Femur (tissue), 1 donor: ENCODE results near the gene ZNF688.
"Not testable (repeated sequence)": the region's sequence is repeated elsewhere in the genome, so short reads cannot be mapped to it uniquely, and the experiment has no call there.

Experiments
- DNase-seq: peaks from one replicate; pipeline ENCODE4 v3.0.0-alpha.2; 2017

Gene ZNF688

DNA sequence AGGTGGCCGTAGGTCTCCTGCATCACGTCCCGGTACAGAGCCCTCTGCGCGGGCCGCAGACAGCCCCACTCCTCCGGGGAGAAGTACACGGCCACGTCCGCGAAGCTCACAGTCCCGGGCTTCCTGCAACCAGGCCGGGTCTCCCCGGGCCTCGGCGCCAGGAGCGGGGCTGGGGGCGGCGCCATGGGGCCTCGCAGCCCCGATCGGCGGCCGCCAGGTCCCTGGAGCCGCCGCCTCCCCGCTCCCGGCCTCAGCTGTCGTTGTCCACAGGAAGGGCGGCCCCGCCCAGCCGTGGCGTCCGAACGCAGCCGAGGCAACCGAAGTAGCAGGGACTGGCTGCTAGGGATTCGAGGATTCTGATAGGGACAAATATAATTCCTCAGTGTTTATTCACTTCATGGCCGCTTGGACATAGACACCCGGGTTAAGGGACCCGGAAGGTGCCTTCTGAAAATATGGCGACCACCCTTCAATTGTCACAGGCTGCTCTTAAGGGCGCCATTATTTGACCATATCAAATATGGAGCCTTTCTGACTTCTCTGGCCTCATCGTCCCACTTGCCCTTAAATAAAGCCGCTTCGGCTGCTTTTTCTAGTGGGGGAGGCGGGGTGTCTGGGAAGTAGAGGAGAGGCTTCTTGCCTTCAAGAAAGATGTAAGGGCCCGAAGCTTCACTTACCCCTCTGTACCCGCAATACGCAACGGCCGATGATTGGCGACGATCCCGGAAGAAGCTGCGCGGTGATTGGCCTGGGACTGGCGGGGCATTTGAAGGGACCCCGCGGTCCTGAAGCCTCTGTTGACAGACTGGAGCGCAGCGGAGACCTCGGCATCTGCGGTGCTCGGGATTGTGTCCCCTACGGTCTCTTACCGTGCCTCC lies at the start of gene ZNF688:
Gene ZNF688, minus strand, starts transcription at position 270 of the 878 bp plus-strand sequence. Its CDS starts 85 bp downstream, at position 185.
- DNase-seq: peak; percentile 98

- no peak for DNase-seq
Observed at GRCh38 chr16:30620169-30620568, 48.7 kb upstream of the ZNF688 start.

- no peak for DNase-seq
Observed at GRCh38 chr16:30619638-30620037, 48.1 kb upstream of the ZNF688 start.

DNA sequence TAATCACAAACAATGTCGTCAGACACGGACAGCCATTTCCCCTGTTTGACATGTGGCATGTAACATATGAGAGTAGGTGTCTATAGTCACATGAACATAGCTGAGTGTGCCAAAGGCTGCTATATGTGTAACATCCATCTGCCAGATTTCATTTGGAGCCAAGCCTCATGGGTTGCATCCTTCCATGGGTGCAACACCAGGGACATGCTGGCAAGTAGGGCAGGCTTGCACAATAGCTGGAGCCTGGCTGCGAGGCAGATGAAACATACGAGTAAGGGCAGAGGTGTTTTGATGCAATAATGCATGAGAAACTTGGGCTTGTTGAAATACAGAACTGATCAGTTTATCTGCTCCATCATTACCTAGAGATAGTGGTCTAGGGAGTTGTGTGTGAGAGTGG lies 47.7 kb upstream of the ZNF688 start:
- no peak for DNase-seq

GRCh38 chr16:30615358-30616091 lies 44.0 kb upstream of the ZNF688 start:
- DNase-seq: peak; percentile 36

DNA sequence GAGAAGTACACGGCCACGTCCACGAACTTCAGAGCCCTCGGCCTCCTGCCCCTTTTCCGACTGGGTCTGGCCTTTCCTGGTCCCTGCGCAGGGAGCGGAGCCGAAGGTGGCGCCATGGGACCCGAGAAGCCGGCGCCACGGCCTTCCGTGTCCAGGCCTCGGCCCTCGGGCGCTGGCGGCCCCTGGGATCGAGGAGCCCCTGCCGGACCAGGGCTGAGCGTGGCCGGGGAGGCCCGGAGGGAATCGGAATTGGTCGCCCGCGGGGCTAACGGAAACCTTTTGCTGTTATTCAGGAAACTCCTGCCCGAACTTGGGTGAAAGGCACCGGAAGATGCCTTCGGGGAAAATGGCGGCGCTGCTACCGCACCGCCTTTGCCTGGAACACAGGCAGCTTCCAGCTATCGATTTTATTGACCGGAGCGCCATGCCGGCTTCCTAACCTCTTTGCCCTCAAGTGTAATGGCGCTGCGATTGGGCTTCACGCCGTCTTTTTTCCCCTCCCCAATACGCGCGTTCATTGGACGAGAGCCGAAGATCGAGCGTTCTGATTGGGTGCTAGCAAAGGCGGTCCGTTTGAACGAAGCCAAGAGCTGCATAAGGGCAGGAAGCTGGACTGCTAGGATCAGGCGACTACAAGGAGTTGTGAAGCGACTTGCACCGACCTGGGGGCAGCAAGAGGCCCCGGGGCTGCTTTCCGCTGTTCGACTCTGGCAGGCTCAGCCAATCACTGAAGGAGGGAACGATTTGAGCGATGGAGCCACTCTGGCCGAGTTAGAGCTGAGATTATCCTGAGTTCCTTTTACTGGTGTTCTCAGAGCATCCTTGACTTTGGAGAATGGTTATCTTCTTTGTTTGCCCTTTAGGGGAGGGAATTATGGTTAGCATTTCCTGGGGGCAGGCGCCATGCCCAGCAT lies 38.7 kb upstream of the ZNF688 start, which contains the start of gene ZNF689:
Gene ZNF689, minus strand, starts transcription at position 464 of the 914 bp plus-strand sequence. Its CDS starts 348 bp downstream, at position 116.
- peak; percentile 98 for DNase-seq

DNA sequence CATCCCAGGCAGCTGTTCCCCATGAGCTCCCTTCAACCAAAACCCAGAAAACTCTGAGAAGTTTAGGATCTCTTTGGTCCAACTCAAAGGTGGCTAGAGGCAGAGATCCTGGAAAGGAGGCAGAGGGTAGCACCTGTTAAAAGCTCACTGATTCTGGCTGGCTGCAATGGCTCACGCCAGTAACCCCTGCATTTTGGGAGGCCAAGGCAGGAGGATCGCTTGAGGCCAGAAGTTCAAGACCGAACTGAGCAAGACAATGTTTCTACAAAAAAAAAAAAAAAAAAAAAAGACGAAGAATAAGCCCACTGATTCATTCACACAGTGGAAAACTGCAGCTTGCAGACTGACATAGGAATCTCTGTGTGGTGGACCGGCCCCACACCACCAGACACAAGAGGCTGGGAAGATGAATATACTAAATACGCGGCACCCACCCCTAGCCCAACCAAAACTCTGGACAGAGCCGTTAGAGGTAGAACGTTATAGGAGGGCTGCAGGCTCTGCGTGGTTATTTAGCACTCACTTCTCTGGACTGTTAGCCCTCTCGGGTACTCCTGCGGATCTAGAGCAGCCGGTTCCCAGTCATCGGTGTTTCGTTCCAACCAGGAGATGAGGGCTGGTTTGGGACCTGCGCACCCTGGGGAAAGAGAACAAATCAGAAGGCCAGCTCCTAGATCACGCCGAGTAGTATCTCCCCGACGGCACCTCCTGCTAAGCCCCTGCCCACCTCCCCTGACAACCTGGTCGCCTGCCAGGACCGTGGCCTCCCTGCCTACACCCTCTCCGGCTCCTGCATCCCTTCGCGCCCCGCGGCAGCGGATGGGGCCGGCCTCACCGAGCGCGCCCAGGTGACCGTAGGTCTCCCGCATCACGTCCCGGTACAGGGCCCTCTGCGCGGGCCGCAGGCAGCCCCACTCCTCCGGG lies 37.8 kb upstream of the ZNF688 start:
- peak; percentile 66 for DNase-seq

DNA sequence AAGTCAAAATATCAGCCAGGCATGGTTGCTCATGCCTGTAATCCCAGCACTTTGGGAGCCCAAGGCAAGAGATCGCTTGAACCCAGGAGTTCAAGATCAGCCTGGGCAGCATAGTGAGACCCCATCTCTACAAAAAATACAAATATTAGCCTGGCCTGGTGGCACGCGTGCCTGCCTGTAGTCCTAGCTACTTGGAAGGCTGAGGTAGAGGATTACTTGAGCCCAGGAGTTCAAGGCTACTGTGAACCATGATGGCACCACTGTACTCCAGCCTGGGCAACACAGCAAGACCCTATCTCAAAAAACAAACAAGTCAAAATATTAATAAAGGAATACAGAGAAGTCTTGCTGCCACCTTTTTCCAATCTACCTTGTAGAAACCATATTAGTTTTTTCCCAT lies 34.5 kb upstream of the ZNF688 start:
- no peak for DNase-seq

DNA sequence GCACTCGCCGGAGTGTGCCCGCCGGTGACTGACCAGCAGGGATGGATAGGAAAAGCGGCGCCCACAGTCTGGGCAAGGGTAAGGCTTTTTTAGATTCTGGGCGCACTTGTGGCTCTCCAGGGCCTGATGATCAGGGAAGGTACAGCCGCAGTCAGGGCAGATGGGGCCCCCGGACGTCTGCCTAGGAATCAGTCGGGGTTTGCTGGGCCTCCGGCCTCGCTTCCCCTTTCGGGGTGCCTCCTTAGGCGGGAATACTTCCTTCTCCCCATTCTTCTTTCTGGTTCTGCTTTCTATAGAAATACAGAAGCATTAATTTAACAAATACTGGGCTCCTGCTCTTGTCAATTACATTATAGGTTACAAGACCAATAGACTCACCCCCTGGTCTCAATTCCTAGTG lies 33.6 kb upstream of the ZNF688 start:
- peak; percentile 33 for DNase-seq

GRCh38 chr16:30604316-30604947 lies 32.9 kb upstream of the ZNF688 start:
- no peak for DNase-seq

DNA sequence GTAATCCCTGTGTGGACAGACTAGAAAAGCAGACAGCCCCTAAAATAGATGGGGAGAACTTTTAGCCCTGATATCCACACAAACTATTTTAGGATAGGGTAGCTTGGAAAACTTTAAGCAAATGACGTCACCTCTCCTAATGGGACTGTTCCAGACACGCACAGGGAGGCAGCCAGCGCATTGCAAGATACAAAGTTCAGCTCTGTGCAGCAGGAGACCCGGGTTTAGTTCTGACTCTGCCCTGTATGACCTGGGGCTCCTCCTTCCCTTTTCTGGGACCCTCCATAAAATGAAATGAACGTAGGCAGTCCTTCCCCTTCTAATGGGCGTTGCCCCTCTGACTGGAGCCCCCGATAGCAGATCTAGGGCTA lies 32.4 kb upstream of the ZNF688 start:
- no peak for DNase-seq

- no peak for DNase-seq
Observed at GRCh38 chr16:30602616-30603277, 31.2 kb upstream of the ZNF688 start.

DNA sequence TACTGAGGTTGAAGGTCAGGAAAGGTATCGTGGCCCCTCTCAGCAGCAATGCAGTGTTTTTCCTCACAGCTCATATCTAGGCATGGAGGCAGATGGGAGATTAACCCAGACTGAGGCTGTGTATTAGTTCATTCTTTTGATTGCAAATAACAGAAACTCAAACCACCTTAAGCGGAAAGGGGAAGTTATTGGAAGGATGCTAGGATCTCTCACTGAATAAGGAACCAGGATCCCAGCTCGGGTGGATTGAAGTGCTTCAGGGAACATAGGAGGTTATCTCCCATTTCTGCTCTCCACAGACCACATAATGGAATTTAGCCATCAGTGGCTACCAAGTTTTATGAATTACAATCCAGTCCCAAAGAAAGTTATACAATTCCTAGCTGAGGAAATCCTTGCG lies 30.5 kb upstream of the ZNF688 start:
- DNase-seq: no peak

GRCh38 chr16:30600929-30601328 lies 29.4 kb upstream of the ZNF688 start:
- DNase-seq: no peak

DNA sequence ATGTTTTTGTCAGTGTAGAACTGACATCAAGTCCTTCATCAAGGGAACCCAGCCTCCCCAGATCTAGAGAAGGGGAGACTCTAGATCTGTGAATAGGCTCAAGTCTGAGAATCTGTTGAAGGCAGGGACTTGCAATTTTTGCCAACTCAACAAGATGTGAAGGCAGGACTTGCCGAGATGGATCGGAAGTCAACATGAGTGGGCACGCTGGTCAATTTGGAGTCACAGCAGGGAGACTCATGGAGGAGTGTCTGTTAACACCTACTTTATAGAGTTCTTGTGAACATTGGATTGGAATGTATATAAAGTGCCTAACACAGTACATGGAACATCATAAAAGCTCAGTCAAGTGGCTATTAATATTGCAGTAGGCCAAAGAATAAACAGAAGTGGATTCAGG lies 28.7 kb upstream of the ZNF688 start:
- DNase-seq: no peak

GRCh38 chr16:30592871-30593270 lies 21.4 kb upstream of the ZNF688 start:
- no peak for DNase-seq

DNA sequence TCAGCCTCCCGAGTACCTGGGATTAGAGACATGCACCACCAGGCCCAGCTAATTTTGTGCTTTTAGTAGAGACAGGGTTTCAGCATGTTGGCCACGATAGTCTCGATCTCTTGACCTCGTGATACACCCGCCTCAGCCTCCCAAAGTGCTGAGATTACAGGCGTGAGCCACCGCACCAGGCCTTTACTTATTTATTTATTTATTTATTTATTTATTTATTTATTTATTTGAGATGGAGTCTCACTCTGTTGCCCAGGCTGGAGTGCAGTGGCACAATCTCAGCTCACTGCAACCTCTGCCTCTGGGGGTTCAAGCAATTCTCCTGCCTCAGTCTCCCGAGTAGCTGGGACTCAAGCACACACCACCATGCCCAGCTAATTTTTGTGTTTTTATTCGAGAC lies 19.4 kb upstream of the ZNF688 start:
- DNase-seq: not testable (repeated sequence)

DNA sequence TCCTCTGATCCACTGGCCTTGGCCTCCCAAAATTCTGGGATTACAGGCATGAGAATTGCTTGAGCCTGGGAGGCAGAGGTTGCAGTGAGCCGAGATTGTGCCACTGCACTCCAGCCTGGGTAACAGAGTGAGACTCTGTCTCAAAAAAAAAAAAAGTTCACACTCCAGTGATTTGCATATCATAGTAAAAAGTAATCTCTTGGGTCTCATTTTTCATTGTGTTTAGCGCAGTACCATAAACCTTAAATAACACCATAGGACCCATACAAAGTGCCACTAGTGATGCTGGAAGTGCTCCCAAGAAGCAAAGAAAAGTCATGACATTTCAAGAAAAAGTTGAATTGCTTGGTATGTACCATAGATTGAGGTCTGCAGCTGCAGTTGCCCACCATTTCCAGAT lies 18.1 kb upstream of the ZNF688 start:
- not testable (repeated sequence) for DNase-seq

GRCh38 chr16:30588651-30589050 lies 17.1 kb upstream of the ZNF688 start:
- DNase-seq: no peak

DNA sequence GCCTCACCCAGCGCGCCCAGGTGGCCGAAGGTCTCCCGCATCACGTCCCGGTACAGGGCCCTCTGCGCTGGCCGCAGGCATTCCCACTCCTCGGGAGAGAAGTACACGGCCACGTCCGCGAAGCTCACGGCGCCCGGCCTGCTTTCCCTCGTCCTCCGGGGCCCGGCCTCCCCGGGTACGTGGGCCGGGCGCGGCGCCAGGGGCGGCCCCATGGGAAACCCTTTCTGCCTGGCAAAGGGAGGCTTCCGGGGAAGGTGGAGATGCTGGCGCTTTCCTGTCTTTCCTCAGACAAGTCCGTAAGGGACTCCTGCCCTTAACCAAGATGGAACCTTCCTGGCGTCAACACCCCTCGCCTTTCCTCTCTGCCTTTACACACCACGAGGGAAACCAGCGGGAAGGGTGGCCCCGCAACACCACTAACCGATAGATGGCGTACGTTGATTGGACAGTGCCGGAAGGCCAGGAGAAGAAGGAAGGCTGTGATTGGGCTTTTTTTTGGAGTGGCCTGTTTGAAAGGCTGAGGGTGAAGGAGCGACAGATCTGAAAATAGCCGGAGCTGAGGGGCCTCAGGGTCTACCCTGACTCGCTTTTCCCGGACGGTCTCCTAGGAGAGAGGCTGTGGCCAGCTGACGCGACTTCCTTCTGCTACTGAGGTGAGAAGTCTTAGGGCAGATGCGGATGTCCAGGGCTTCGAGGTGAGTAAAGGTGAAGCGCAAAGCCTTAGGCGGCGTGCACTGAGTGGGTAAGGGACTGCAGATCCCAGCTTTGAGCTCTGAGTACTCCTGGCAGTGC lies 14.1 kb upstream of the ZNF688 start, which contains the start of gene ZNF785:
Gene ZNF785, minus strand, starts transcription at position 298 of the 792 bp plus-strand sequence. Its CDS starts 86 bp downstream, at position 212.
- peak; percentile 98 for DNase-seq
